T47D (cell line): ENCODE data around the gene KLF6.

Experiments used
- DNase-seq, 2 experiments: peaks; one replicate each; pipeline versions ENCODE4 v3.0.0 to v3.0.0-alpha.2; 2011 to 2012; ENCODE audit warnings: low read depth in 1 of 2, low spot score in 1 of 2
- JUND ChIP-seq: IDR thresholded peaks from 2 replicates; pipeline ENCODE4 v1.6.1; 2012; ENCODE audit warnings: low read depth
- in situ Hi-C: cut with HindIII; loops from 2 replicates; pipeline ENCODE4 v1.10.0; 2016; ENCODE audit warnings: low sequenced_read_pairs, low pct_unique_long_range_greater_than_20kb

Gene KLF6

GRCh38 chr10:3825244-3825643 is 40.2 kb upstream of the KLF6 start:
- in situ Hi-C loops = no loop called here
- peak; percentile 94; the same call in 1 of the 2 replicates for TF ChIP-seq JUND
- peak in 1 of 2 experiments; percentile 86 for DNase-seq

- TF ChIP-seq JUND = no peak
- DNase-seq = no peak
- in situ Hi-C loops = no loop called here
Observed at GRCh38 chr10:3822541-3823330, 37.7 kb upstream of the KLF6 start.

- in situ Hi-C loops = no loop called here
- DNase-seq = no peak
- no peak for TF ChIP-seq JUND
Observed at GRCh38 chr10:3820255-3820654, 35.2 kb upstream of the KLF6 start.

- in situ Hi-C loops = no loop called here
- no peak for TF ChIP-seq JUND
- no peak for DNase-seq
Observed at GRCh38 chr10:3816995-3817394, 32.0 kb upstream of the KLF6 start.

- in situ Hi-C loops = no loop called here
- DNase-seq = no peak
- no peak for TF ChIP-seq JUND
Observed at GRCh38 chr10:3814838-3815220, 29.8 kb upstream of the KLF6 start.

- no peak for DNase-seq
- TF ChIP-seq JUND = no peak
- in situ Hi-C loops = no loop called here
Observed at GRCh38 chr10:3813986-3814837, 29.2 kb upstream of the KLF6 start.

GRCh38 chr10:3813267-3813666 is 28.3 kb upstream of the KLF6 start:
- in situ Hi-C loops = no loop called here
- no peak for DNase-seq
- TF ChIP-seq JUND = no peak

GRCh38 chr10:3812141-3812540 is 27.1 kb upstream of the KLF6 start:
- no peak for TF ChIP-seq JUND
- no peak for DNase-seq
- in situ Hi-C loops = no loop called here

GRCh38 chr10:3811291-3811870 is 26.4 kb upstream of the KLF6 start:
- no peak for TF ChIP-seq JUND
- DNase-seq = peak in 1 of 2 experiments; percentile 43
- in situ Hi-C loops = no loop called here

- no peak for DNase-seq
Observed at GRCh38 chr10:3808689-3809199, 23.7 kb upstream of the KLF6 start.

GRCh38 chr10:3807928-3808496 is 23.0 kb upstream of the KLF6 start:
- no peak for TF ChIP-seq JUND
- in situ Hi-C loops = no loop called here

More at GRCh38 chr10:3808689-3809199, 23.7 kb upstream of the KLF6 start:
- in situ Hi-C loops = no loop called here
- TF ChIP-seq JUND = no peak

GRCh38 chr10:3807211-3807927 is 22.4 kb upstream of the KLF6 start:
- TF ChIP-seq JUND = no peak
- no peak for DNase-seq
- in situ Hi-C loops = no loop called here

More at GRCh38 chr10:3807928-3808496, 23.0 kb upstream of the KLF6 start:
- no peak for DNase-seq
